GM23248 (cell line): ENCODE data around the gene CFAP91.

ENCODE experiments used
- EZH2 ChIP-seq: fragments of 200-600 bp; sonication (generic); IDR thresholded peaks from 2 replicates; pipeline ENCODE4 v1.6.1; 2018; ENCODE audit warnings: antibody characterized with exemption, mild to moderate bottlenecking; ENCODE audit not compliant: insufficient read depth, poor library complexity, severe bottlenecking
- EZH2phosphoT487 ChIP-seq: fragments of 200-600 bp; sonication (generic); IDR thresholded peaks from 2 replicates; pipeline ENCODE4 v1.6.1; 2018; ENCODE audit warnings: antibody characterized with exemption, moderate library complexity, mild to moderate bottlenecking, low read depth; ENCODE audit not compliant: insufficient read depth

GRCh38 chr3:119665954-119666559 lies 36.8 kb upstream of the CFAP91 start:
- TF ChIP-seq EZH2 (no peak), EZH2phosphoT487 (no peak)
